Esophagus muscularis mucosa (tissue), 3 donors: Measurements from ENCODE around the gene ZNF622.

Experiments used
- CTCF ChIP-seq, 3 experiments: fragments of 200-600 bp in 2 of 3; fragments of 450-650 bp in 1 of 3; sonication (generic) in 2 of 3; IDR thresholded peaks; one replicate each; pipeline ENCODE4 v1.5.1; 2017 to 2019; ENCODE audit warnings: antibody characterized with exemption in 3 of 3, mild to moderate bottlenecking in 2 of 3, moderate library complexity in 1 of 3
- EP300 ChIP-seq: sonication (generic); formaldehyde crosslinking; IDR thresholded peaks from one replicate; pipeline ENCODE4 v1.6.1; 2017; ENCODE audit warnings: antibody characterized with exemption

GRCh38 chr5:16505140-16505891 lies 39.7 kb upstream of the ZNF622 start:
- TF ChIP-seq CTCF (IDR thresholded peaks at IDR 0.05) (no peak), EP300 (no peak)
